Naive B cell (primary cell): ENCODE data around the gene BHLHA15. TPM values are rescaled to one million over a fixed set of nuclear protein-coding genes. Genes with fewer than 3 reads are reported as not detected.
A peak's percentile ranks its signal among the peaks of the same experiment; 100 is the strongest.

Experiments used
- ATAC-seq, 2 donors: fragments of 150-1000 bp; cut with Tn5 transposase; 2 replicates each; pipeline ENCODE4 v1.10.0; 2021; ENCODE audit warnings: low read depth in 2 of 2, mild to moderate bottlenecking in 2 of 2, moderate library complexity in 2 of 2
- DNase-seq: peaks from one replicate; pipeline ENCODE4 v3.0.0; 2022
- H3K27ac Mint-ChIP-seq, 6 donors: one replicate each; pipeline ENCODE4 v1.8.0; 2020 to 2022; ENCODE audit warnings: mild to moderate bottlenecking in 6 of 6, mixed read lengths in 6 of 6, moderate library complexity in 5 of 6, inconsistent platforms in 2 of 6
- H3K27me3 Mint-ChIP-seq, 3 donors: one replicate each; pipeline ENCODE4 v1.8.0; 2021 to 2022; ENCODE audit warnings: mixed read lengths in 3 of 3, mild to moderate bottlenecking in 1 of 3
- H3K36me3 Mint-ChIP-seq, 2 donors: one replicate each; pipeline ENCODE4 v1.8.0; 2020 to 2022; ENCODE audit warnings: mixed read lengths in 2 of 2, inconsistent platforms in 1 of 2, mild to moderate bottlenecking in 1 of 2
- H3K4me1 Mint-ChIP-seq, 3 donors: one replicate each; pipeline ENCODE4 v1.8.0; 2020 to 2022; ENCODE audit warnings: mixed read lengths in 3 of 3, inconsistent platforms in 1 of 3, mild to moderate bottlenecking in 1 of 3, moderate library complexity in 1 of 3
- H3K4me3 Mint-ChIP-seq, 8 donors: one replicate each; pipeline ENCODE4 v1.8.0; 2020 to 2022; ENCODE audit warnings: mild to moderate bottlenecking in 8 of 8, mixed read lengths in 8 of 8, moderate library complexity in 8 of 8, inconsistent platforms in 2 of 8
- H3K9me3 Mint-ChIP-seq, 7 donors: one replicate each; pipeline ENCODE4 v1.8.0; 2020 to 2022; ENCODE audit warnings: mixed read lengths in 7 of 7, mild to moderate bottlenecking in 5 of 7, inconsistent platforms in 2 of 7, moderate library complexity in 1 of 7
- polyA plus RNA-seq, 6 donors: library from polyadenylated mRNA; unstranded; fragments of 300-500 nt; fragmentation: Illumina TruSeq; gene quantifications; one replicate each; pipeline ENCODE4 v1.2.3, GENCODE V29; 2021; ENCODE audit warnings: low read depth in 6 of 6

BHLHA15 gene
- polyA plus RNA-seq, 6 donors from 2014 or later = 0.61 to 3.9 (median 1.7) TPM; not detected in 2

GRCh38 chr7:98192781-98193457, 18.3 kb upstream of the BHLHA15 start:
- Mint-ChIP-seq H3K9me3 (peaks cover 0 to 5% (median 0%) of the 10 kb centered on the region in 7 donors), H3K4me3 (no peak overlapping the region), H3K27me3 (peaks cover 0 to 13% (median 10%) of the 10 kb centered on the region in 3 donors), H3K36me3 (peaks cover 32 to 44% of the 10 kb centered on the region in 2 donors), H3K4me1 (peaks cover 5 to 12% (median 9%) of the 10 kb centered on the region in 3 donors), H3K27ac (no peak overlapping the region)
- DNase-seq (no peak), ATAC-seq (no peak)

GRCh38 chr7:98193474-98194180, 17.6 kb upstream of the BHLHA15 start:
- H3K4me1 Mint-ChIP-seq = peaks cover 5 to 12% (median 5%) of the 10 kb centered on the region in 3 donors
- peaks cover 0 to 5% (median 0%) of the 10 kb centered on the region in 7 donors for H3K9me3 Mint-ChIP-seq
- no peak overlapping the region for H3K4me3 Mint-ChIP-seq
- H3K27me3 Mint-ChIP-seq = peaks cover 0 to 13% (median 10%) of the 10 kb centered on the region in 3 donors
- H3K27ac Mint-ChIP-seq = no peak overlapping the region
- H3K36me3 Mint-ChIP-seq = peaks cover 28 to 37% of the 10 kb centered on the region in 2 donors
- DNase-seq (no peak), ATAC-seq (no peak)

GRCh38 chr7:98194186-98194585, 17.1 kb upstream of the BHLHA15 start:
- ATAC-seq = no peak
- Mint-ChIP-seq H3K36me3 (peaks cover 23 to 31% of the 10 kb centered on the region in 2 donors), H3K27me3 (peaks cover 0 to 16% (median 6%) of the 10 kb centered on the region in 3 donors), H3K4me1 (peaks cover 8 to 14% (median 10%) of the 10 kb centered on the region in 3 donors), H3K4me3 (no peak overlapping the region), H3K9me3 (peaks cover 0 to 7% (median 2%) of the 10 kb centered on the region in 7 donors), H3K27ac (no peak overlapping the region)
- DNase-seq = no peak

GRCh38 chr7:98194672-98195457, 16.4 kb upstream of the BHLHA15 start:
- DNase-seq (no peak), ATAC-seq (no peak)
- Mint-ChIP-seq H3K27ac (no peak overlapping the region), H3K4me1 (peaks cover 14 to 16% (median 15%) of the 10 kb centered on the region in 3 donors), H3K9me3 (peaks cover 0 to 6% (median 0%) of the 10 kb centered on the region in 7 donors), H3K27me3 (peaks cover 0 to 18% (median 6%) of the 10 kb centered on the region in 3 donors), H3K36me3 (peaks cover 20 to 24% of the 10 kb centered on the region in 2 donors), H3K4me3 (no peak overlapping the region)

- peaks cover 31 to 35% (median 35%) of the 10 kb centered on the region in 3 donors for H3K4me1 Mint-ChIP-seq
- peak overlapping the region in 1 of 6 donors; percentile 40 for H3K27ac Mint-ChIP-seq
- peaks cover 0 to 6% (median 0%) of the 10 kb centered on the region in 7 donors for H3K9me3 Mint-ChIP-seq
- peaks cover 10 to 22% of the 10 kb centered on the region in 2 donors for H3K36me3 Mint-ChIP-seq
- DNase-seq = no peak
- no peak for ATAC-seq
- peak overlapping the region in 1 of 8 donors; percentile 18 for H3K4me3 Mint-ChIP-seq
- H3K27me3 Mint-ChIP-seq = peaks cover 0 to 16% (median 6%) of the 10 kb centered on the region in 3 donors
Observed at GRCh38 chr7:98196706-98197605, 14.3 kb upstream of the BHLHA15 start.

GRCh38 chr7:98199131-98199530, 12.1 kb upstream of the BHLHA15 start:
- peak overlapping the region in 1 of 6 donors; percentile 90 for H3K27ac Mint-ChIP-seq
- peaks cover 0 to 16% (median 6%) of the 10 kb centered on the region in 3 donors for H3K27me3 Mint-ChIP-seq
- DNase-seq (no peak), ATAC-seq (no peak)
- peaks cover 46 to 57% (median 52%) of the 10 kb centered on the region in 3 donors for H3K4me1 Mint-ChIP-seq
- H3K4me3 Mint-ChIP-seq = peak overlapping the region; percentile 1 to 78 (median 44)
- peaks cover 0 to 6% (median 0%) of the 10 kb centered on the region in 7 donors for H3K9me3 Mint-ChIP-seq
- H3K36me3 Mint-ChIP-seq = peaks cover 6 to 17% of the 10 kb centered on the region in 2 donors

GRCh38 chr7:98200364-98200763, 10.9 kb upstream of the BHLHA15 start:
- peaks cover 6 to 24% of the 10 kb centered on the region in 2 donors for H3K36me3 Mint-ChIP-seq
- H3K27ac Mint-ChIP-seq = peak overlapping the region in 3 of 6 donors; percentile 1 to 57 (median 51)
- H3K4me3 Mint-ChIP-seq = peak overlapping the region; percentile 6 to 84 (median 64)

GRCh38 chr7:98202367-98203195, 8.7 kb upstream of the BHLHA15 start:
- H3K27ac Mint-ChIP-seq = peak overlapping the region; percentile 76 to 96 (median 92)
- H3K4me1 Mint-ChIP-seq = peaks cover 45 to 66% (median 55%) of the 10 kb centered on the region in 3 donors
- peak overlapping the region; percentile 56 to 92 (median 82) for H3K4me3 Mint-ChIP-seq
- H3K36me3 Mint-ChIP-seq = peaks cover 6 to 17% of the 10 kb centered on the region in 2 donors
- peaks cover 0 to 15% (median 14%) of the 10 kb centered on the region in 3 donors for H3K27me3 Mint-ChIP-seq
- DNase-seq = peak; percentile 94
- peaks cover 0 to 6% (median 0%) of the 10 kb centered on the region in 7 donors for H3K9me3 Mint-ChIP-seq
- ATAC-seq = peak; percentile 93

More at GRCh38 chr7:98200364-98200763, 10.9 kb upstream of the BHLHA15 start:
- ATAC-seq (peak; percentile 14 to 28), DNase-seq (peak; percentile 38)
- peaks cover 0 to 16% (median 14%) of the 10 kb centered on the region in 3 donors for H3K27me3 Mint-ChIP-seq
- peaks cover 0 to 6% (median 0%) of the 10 kb centered on the region in 7 donors for H3K9me3 Mint-ChIP-seq
- peaks cover 51 to 60% (median 60%) of the 10 kb centered on the region in 3 donors for H3K4me1 Mint-ChIP-seq

GRCh38 chr7:98203261-98203963, 7.8 kb upstream of the BHLHA15 start:
- Mint-ChIP-seq H3K36me3 (peaks cover 6 to 17% of the 10 kb centered on the region in 2 donors), H3K4me1 (peaks cover 45 to 66% (median 55%) of the 10 kb centered on the region in 3 donors), H3K27ac (peak overlapping the region; percentile 76 to 96 (median 92)), H3K4me3 (peak overlapping the region; percentile 56 to 92 (median 80)), H3K27me3 (peaks cover 0 to 15% (median 14%) of the 10 kb centered on the region in 3 donors), H3K9me3 (peaks cover 0 to 3% (median 0%) of the 10 kb centered on the region in 7 donors)
- peak; percentile 11 to 34 for ATAC-seq
- DNase-seq = peak; percentile 50

- Mint-ChIP-seq H3K4me1 (peaks cover 42 to 61% (median 52%) of the 10 kb centered on the region in 3 donors), H3K27me3 (peaks cover 0 to 15% (median 12%) of the 10 kb centered on the region in 3 donors), H3K4me3 (peak overlapping the region; percentile 29 to 84 (median 79)), H3K9me3 (peaks cover 0 to 2% (median 0%) of the 10 kb centered on the region in 7 donors), H3K27ac (peak overlapping the region in 3 of 6 donors; percentile 38 to 90 (median 74)), H3K36me3 (peaks cover 6 to 17% of the 10 kb centered on the region in 2 donors)
- no peak for ATAC-seq
- no peak for DNase-seq
Observed at GRCh38 chr7:98203964-98204605, 7.2 kb upstream of the BHLHA15 start.
